HEK293 (cell line): ENCODE data around the gene CACNA1C.

Source experiments
- CTCF ChIA-PET: fragments of 350-600 bp; formaldehyde crosslinking; extraction: SDS; loops from one replicate; lab custom pipeline; 2021; ENCODE audit warnings: antibody characterized with exemption; lab: Yijun Ruan, JAX
- POLR2A ChIA-PET: fragments of 300-600 bp; formaldehyde crosslinking; extraction: SDS; loops from one replicate; lab custom pipeline; 2020; ENCODE audit warnings: antibody characterized with exemption, inconsistent platforms; lab: Yijun Ruan, JAX
- H3K27ac ChIP-seq: fragments of 200-500 bp; sonication (Bioruptor generic); 2 replicates; pipeline ENCODE4 v1.5.1; 2014; ENCODE audit warnings: low read depth, low read length, control low read depth, inconsistent platforms; ENCODE audit errors: extremely low read depth
- H3K36me3 ChIP-seq, 2 experiments: fragments of 200-500 bp in 1 of 2; sonication (Bioruptor generic) in 1 of 2; 1 replicate in 1 of 2; 2 replicates in 1 of 2; pipeline ENCODE4 v1.5.1; 2014 to 2017; ENCODE audit warnings: inconsistent platforms in 2 of 2, low read length in 2 of 2; ENCODE audit not compliant: control insufficient read depth in 2 of 2, insufficient read depth in 1 of 2
- H3K4me1 ChIP-seq: fragments of 200-500 bp; sonication (Bioruptor generic); 2 replicates; pipeline ENCODE4 v1.5.1; 2014; ENCODE audit warnings: mild to moderate bottlenecking, low read length, inconsistent platforms; ENCODE audit not compliant: control insufficient read depth, insufficient read depth
- H3K4me3 ChIP-seq: 2 replicates; pipeline ENCODE4 v1.5.1; 2011; ENCODE audit warnings: low read depth, mild to moderate bottlenecking, control low read depth, low read length, moderate library complexity
- H3K9me3 ChIP-seq: fragments of 200-500 bp; sonication (Bioruptor generic); 2 replicates; pipeline ENCODE4 v1.5.1; 2014; ENCODE audit warnings: low read depth, low read length, inconsistent platforms; ENCODE audit not compliant: control insufficient read depth, insufficient read depth
- RBAK ChIP-seq: fragments of 450-650 bp; formaldehyde crosslinking; IDR thresholded peaks from 2 replicates; pipeline ENCODE4 v1.5.1; 2016; ENCODE audit warnings: missing biosample characterization, missing genetic modification characterization
- WT1 ChIP-seq: fragments of 450-650 bp; formaldehyde crosslinking; IDR thresholded peaks from 2 replicates; pipeline ENCODE4 v1.5.1; 2016; ENCODE audit warnings: missing biosample characterization, missing genetic modification characterization
- ZFP69B ChIP-seq: fragments of 450-650 bp; formaldehyde crosslinking; IDR thresholded peaks from 2 replicates; pipeline ENCODE4 v1.5.1; 2016; ENCODE audit warnings: missing biosample characterization, missing genetic modification characterization
- ZIC2 ChIP-seq: fragments of 450-650 bp; formaldehyde crosslinking; IDR thresholded peaks from 2 replicates; pipeline ENCODE4 v1.5.1; 2016; ENCODE audit warnings: missing biosample characterization, missing genetic modification characterization
- ZNF16 ChIP-seq: fragments of 450-650 bp; formaldehyde crosslinking; IDR thresholded peaks from 2 replicates; pipeline ENCODE4 v1.5.1; 2016; ENCODE audit warnings: low read depth, missing biosample characterization, missing genetic modification characterization
- ZNF48 ChIP-seq: fragments of 450-650 bp; formaldehyde crosslinking; IDR thresholded peaks from 2 replicates; pipeline ENCODE4 v1.5.1; 2016; ENCODE audit warnings: missing biosample characterization, missing genetic modification characterization
- ZNF677 ChIP-seq: fragments of 450-650 bp; IDR thresholded peaks from 2 replicates; pipeline ENCODE4 v1.5.0; 2018; ENCODE audit warnings: missing biosample characterization, mild to moderate bottlenecking, missing genetic modification characterization, moderate library complexity
- ZNF777 ChIP-seq: fragments of 450-650 bp; formaldehyde crosslinking; IDR thresholded peaks from 2 replicates; pipeline ENCODE4 v1.5.1; 2017; ENCODE audit warnings: missing biosample characterization, missing genetic modification characterization, borderline replicate concordance
- ZSCAN23 ChIP-seq: fragments of 450-650 bp; formaldehyde crosslinking; IDR thresholded peaks from 2 replicates; pipeline ENCODE4 v1.5.1; 2016; ENCODE audit warnings: missing biosample characterization, missing genetic modification characterization
- TF ChIP-seq, protein P1 (sequence below): fragments of 450-650 bp; formaldehyde crosslinking; IDR thresholded peaks from 2 replicates; pipeline ENCODE4 v1.5.1; 2016; ENCODE audit warnings: missing biosample characterization, missing genetic modification characterization
- TF ChIP-seq, protein P2 (sequence below): fragments of 450-650 bp; formaldehyde crosslinking; IDR thresholded peaks from 2 replicates; pipeline ENCODE4 v1.5.1; 2016; ENCODE audit warnings: missing biosample characterization, missing genetic modification characterization
- TF ChIP-seq, protein P3 (sequence below): fragments of 450-650 bp; formaldehyde crosslinking; IDR thresholded peaks from 2 replicates; pipeline ENCODE4 v1.5.1; 2017; ENCODE audit warnings: missing biosample characterization, missing genetic modification characterization
- TF ChIP-seq, protein P4 (sequence below): fragments of 450-650 bp; formaldehyde crosslinking; optimal IDR thresholded peaks from 2 replicates; pipeline ENCODE3; 2016; ENCODE audit warnings: missing biosample characterization, mild to moderate bottlenecking, missing genetic modification characterization
- TF ChIP-seq, protein P5 (sequence below): fragments of 450-650 bp; IDR thresholded peaks from 2 replicates; pipeline ENCODE4 v1.5.1; 2018; ENCODE audit warnings: missing biosample characterization, mild to moderate bottlenecking, missing genetic modification characterization
- TF ChIP-seq, protein P6 (sequence below): fragments of 450-650 bp; formaldehyde crosslinking; IDR thresholded peaks from 2 replicates; pipeline ENCODE4 v1.5.1; 2016; ENCODE audit warnings: missing biosample characterization, missing genetic modification characterization

The CACNA1C gene

DNA sequence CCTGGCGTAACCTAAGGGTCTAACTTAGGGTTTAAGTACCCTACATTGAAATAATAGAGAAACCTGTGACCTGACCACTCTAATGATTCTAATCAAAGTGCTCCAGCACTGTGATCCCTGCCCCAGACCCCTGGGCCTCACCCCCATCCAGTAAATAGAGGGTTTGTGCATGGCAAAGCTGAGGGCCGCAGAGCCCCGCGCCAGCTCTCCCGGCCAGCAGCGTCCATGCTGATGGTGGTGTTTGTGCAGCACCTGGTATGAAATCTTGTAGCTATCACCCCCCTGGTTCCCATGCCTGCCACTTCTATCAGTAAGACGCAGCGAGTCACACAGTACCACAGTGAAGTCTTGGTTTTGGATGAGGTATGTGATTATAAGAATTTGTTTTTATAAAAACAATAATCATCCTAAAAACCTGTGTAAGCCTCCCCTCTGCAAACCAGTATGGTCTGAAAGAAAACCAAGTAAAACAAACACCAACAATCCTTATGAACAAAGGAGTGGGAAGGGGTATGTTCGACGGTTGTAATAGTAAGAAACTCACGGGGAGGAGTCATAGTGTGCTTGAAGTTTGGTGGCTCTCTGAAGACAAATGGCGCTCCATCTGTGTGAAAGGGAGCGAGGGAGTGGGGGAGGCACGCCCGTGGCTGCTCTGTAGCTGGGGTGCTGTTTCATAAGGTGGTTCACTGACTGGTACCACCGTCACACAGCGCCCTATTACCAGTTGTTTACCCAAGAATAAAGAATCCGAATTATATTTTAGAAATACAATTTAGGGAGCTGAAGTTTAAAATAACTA is 156.2 kb downstream of the CACNA1C start (continued):
- TF ChIP-seq, protein P1, sequence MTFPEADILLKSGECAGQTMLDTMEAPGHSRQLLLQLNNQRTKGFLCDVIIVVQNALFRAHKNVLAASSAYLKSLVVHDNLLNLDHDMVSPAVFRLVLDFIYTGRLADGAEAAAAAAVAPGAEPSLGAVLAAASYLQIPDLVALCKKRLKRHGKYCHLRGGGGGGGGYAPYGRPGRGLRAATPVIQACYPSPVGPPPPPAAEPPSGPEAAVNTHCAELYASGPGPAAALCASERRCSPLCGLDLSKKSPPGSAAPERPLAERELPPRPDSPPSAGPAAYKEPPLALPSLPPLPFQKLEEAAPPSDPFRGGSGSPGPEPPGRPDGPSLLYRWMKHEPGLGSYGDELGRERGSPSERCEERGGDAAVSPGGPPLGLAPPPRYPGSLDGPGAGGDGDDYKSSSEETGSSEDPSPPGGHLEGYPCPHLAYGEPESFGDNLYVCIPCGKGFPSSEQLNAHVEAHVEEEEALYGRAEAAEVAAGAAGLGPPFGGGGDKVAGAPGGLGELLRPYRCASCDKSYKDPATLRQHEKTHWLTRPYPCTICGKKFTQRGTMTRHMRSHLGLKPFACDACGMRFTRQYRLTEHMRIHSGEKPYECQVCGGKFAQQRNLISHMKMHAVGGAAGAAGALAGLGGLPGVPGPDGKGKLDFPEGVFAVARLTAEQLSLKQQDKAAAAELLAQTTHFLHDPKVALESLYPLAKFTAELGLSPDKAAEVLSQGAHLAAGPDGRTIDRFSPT = no peak
- TF ChIP-seq, protein P2, sequence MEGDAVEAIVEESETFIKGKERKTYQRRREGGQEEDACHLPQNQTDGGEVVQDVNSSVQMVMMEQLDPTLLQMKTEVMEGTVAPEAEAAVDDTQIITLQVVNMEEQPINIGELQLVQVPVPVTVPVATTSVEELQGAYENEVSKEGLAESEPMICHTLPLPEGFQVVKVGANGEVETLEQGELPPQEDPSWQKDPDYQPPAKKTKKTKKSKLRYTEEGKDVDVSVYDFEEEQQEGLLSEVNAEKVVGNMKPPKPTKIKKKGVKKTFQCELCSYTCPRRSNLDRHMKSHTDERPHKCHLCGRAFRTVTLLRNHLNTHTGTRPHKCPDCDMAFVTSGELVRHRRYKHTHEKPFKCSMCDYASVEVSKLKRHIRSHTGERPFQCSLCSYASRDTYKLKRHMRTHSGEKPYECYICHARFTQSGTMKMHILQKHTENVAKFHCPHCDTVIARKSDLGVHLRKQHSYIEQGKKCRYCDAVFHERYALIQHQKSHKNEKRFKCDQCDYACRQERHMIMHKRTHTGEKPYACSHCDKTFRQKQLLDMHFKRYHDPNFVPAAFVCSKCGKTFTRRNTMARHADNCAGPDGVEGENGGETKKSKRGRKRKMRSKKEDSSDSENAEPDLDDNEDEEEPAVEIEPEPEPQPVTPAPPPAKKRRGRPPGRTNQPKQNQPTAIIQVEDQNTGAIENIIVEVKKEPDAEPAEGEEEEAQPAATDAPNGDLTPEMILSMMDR = no peak
- TF ChIP-seq ZSCAN23 (tag by site-specific recombination) (no peak), ZNF677 (tag by site-specific recombination) (no peak), RBAK (tag by site-specific recombination) (no peak)

DNA sequence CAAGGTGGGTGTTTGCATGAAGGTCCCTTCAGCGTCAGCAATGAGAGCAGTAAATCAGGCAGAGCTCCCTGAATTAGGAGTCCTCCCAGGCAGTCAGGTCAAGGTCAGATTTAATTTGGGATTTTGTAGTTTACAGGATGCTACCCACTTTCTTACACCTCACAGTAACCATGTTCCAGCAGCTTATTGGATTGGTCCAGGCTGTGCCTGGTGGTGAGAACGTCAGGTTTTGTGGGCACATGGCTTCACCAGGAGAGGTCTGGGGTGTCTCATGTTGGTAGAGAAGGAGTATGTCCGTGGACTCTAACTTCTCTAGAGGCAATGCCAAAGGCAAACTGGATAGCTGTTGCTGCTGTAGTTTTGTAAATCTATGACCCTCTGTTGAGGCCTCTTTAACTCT is 158.3 kb downstream of the CACNA1C start:
- ChIA-PET POLR2A (no interaction called here), CTCF (interaction anchor here (0.6 kb wide), 1 partner anchor 97 kb away, joined by 3 read pairs; no protein-coding TSS in a partner anchor)
- Histone ChIP-seq H3K4me1 (no peaks in the 10 kb centered on the region), H3K27ac (no peak overlapping the region), H3K36me3 (no peaks in the 10 kb centered on the region), H3K4me3 (no peak overlapping the region), H3K9me3 (no peaks in the 10 kb centered on the region)
- TF ChIP-seq WT1 (no peak), ZNF48 (tag by site-specific recombination) (no peak), ZNF16 (tag by site-specific recombination) (no peak), ZIC2 (no peak), ZFP69B (tag by site-specific recombination) (no peak), ZNF777 (no peak)
- TF ChIP-seq, protein P3, sequence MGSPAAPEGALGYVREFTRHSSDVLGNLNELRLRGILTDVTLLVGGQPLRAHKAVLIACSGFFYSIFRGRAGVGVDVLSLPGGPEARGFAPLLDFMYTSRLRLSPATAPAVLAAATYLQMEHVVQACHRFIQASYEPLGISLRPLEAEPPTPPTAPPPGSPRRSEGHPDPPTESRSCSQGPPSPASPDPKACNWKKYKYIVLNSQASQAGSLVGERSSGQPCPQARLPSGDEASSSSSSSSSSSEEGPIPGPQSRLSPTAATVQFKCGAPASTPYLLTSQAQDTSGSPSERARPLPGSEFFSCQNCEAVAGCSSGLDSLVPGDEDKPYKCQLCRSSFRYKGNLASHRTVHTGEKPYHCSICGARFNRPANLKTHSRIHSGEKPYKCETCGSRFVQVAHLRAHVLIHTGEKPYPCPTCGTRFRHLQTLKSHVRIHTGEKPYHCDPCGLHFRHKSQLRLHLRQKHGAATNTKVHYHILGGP = no peak
- TF ChIP-seq, protein P4, sequence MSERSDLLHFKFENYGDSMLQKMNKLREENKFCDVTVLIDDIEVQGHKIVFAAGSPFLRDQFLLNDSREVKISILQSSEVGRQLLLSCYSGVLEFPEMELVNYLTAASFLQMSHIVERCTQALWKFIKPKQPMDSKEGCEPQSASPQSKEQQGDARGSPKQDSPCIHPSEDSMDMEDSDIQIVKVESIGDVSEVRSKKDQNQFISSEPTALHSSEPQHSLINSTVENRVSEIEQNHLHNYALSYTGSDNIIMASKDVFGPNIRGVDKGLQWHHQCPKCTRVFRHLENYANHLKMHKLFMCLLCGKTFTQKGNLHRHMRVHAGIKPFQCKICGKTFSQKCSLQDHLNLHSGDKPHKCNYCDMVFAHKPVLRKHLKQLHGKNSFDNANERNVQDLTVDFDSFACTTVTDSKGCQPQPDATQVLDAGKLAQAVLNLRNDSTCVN = no peak
- TF ChIP-seq, protein P5, sequence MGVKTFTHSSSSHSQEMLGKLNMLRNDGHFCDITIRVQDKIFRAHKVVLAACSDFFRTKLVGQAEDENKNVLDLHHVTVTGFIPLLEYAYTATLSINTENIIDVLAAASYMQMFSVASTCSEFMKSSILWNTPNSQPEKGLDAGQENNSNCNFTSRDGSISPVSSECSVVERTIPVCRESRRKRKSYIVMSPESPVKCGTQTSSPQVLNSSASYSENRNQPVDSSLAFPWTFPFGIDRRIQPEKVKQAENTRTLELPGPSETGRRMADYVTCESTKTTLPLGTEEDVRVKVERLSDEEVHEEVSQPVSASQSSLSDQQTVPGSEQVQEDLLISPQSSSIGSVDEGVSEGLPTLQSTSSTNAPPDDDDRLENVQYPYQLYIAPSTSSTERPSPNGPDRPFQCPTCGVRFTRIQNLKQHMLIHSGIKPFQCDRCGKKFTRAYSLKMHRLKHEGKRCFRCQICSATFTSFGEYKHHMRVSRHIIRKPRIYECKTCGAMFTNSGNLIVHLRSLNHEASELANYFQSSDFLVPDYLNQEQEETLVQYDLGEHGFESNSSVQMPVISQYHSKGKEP = no peak
- TF ChIP-seq, protein P6, sequence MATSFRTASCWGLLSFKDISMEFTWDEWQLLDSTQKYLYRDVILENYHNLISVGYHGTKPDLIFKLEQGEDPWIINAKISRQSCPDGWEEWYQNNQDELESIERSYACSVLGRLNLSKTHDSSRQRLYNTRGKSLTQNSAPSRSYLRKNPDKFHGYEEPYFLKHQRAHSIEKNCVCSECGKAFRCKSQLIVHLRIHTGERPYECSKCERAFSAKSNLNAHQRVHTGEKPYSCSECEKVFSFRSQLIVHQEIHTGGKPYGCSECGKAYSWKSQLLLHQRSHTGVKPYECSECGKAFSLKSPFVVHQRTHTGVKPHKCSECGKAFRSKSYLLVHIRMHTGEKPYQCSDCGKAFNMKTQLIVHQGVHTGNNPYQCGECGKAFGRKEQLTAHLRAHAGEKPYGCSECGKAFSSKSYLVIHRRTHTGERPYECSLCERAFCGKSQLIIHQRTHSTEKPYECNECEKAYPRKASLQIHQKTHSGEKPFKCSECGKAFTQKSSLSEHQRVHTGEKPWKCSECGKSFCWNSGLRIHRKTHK (tag by site-specific recombination) = no peak
